HepG2 (cell line): ENCODE measurements around the gene CRADD. TPM values are rescaled to one million over a fixed set of nuclear protein-coding genes. Genes with fewer than 3 reads are reported as not detected.
A peak's percentile ranks its signal among the peaks of the same experiment; 100 is the strongest.

Source experiments
- ATAC-seq: fragments of 200-7000 bp; cut with Tn5 transposase; 3 replicates; pipeline ENCODE4 v1.9.1; 2020; ENCODE audit warnings: mild to moderate bottlenecking, moderate library complexity
- BruUV-seq: library from RNA; stranded (reverse); fragments of 400-500 nt; replicated peaks from 2 replicates; lab custom pipeline; 2021; lab: Mats Ljungman, UMichigan
- CTCF ChIA-PET: fragments of 300-600 bp; formaldehyde crosslinking; extraction: SDS; loops from one replicate; lab custom pipeline; 2021; ENCODE audit warnings: low total read pairs, inconsistent platforms, low intra/inter-chr PET ratio; lab: Yijun Ruan, JAX
- POLR2A ChIA-PET: fragments of 350-600 bp; sonication (Branson Sonifier 250); formaldehyde crosslinking; loops from one replicate; lab custom pipeline; 2020; ENCODE audit warnings: antibody characterized with exemption, inconsistent platforms; lab: Yijun Ruan, JAX
- DNase-seq: peaks from one replicate; pipeline ENCODE4 v3.0.0-alpha.2; 2015; ENCODE audit warnings: low spot score
- FAIRE-seq: peaks from 3 replicates; lab custom pipeline; 2011; peaks lifted over from hg19 to GRCh38; lab: Jason Lieb, UNC
- H2AFZ ChIP-seq: one replicate; pipeline ENCODE4 v1.6.1; 2011; ENCODE audit warnings: low read length, inconsistent platforms
- H3K27ac ChIP-seq: fragments of 300-600 bp; 3 replicates; pipeline ENCODE4 v1.8.0; 2011; ENCODE audit warnings: mixed run types, mild to moderate bottlenecking, mixed read lengths, low read length, inconsistent platforms; ENCODE audit not compliant: insufficient read depth; ENCODE audit errors: extremely low read length
- H3K27me3 ChIP-seq, 2 experiments: fragments of 200-600 bp in 1 of 2; 2 replicates in 1 of 2; 3 replicates in 1 of 2; pipeline versions ENCODE4 v1.6.0 to v1.8.0; 2011; ENCODE audit warnings: low read length in 2 of 2, mild to moderate bottlenecking in 2 of 2, moderate library complexity in 2 of 2, inconsistent platforms in 1 of 2; ENCODE audit not compliant: insufficient read depth in 2 of 2, control insufficient read depth in 1 of 2
- H3K36me3 ChIP-seq, 2 experiments: fragments of 200-600 bp in 1 of 2; replicated peaks in 1 of 2; 2 replicates in 1 of 2; 3 replicates in 1 of 2; pipeline versions ENCODE4 v1.5.1 to v1.8.0; 2011; ENCODE audit warnings: low read length in 2 of 2, inconsistent platforms in 1 of 2; ENCODE audit not compliant: insufficient read depth in 2 of 2, control insufficient read depth in 1 of 2
- H3K4me1 ChIP-seq: 2 replicates; pipeline ENCODE4 v1.5.1; 2012; ENCODE audit warnings: low read length, inconsistent platforms; ENCODE audit not compliant: insufficient read depth
- H3K4me2 ChIP-seq: 2 replicates; pipeline ENCODE4 v1.6.0; 2011; ENCODE audit warnings: low read depth, low read length, inconsistent platforms
- H3K4me3 ChIP-seq, 3 experiments: fragments of 200-600 bp in 1 of 3; sonication (generic), shearing (Covaris generic) in 1 of 3; replicated peaks in 1 of 3; 2 replicates each; pipeline ENCODE4 v1.5.1; 2011 to 2016; ENCODE audit warnings: low read length in 3 of 3, inconsistent platforms in 2 of 3, low read depth in 2 of 3, mild to moderate bottlenecking in 2 of 3, control low read depth in 1 of 3, mixed read lengths in 1 of 3; ENCODE audit not compliant: insufficient read depth in 1 of 3
- H3K79me2 ChIP-seq: one replicate; pipeline ENCODE4 v1.6.1; 2011; ENCODE audit warnings: low read length, inconsistent platforms; ENCODE audit not compliant: insufficient read depth
- H3K9ac ChIP-seq: 2 replicates; pipeline ENCODE4 v1.6.0; 2011; ENCODE audit warnings: mild to moderate bottlenecking, low read depth, low read length, inconsistent platforms; ENCODE audit not compliant: insufficient read depth
- H3K9me3 ChIP-seq: 2 replicates; pipeline ENCODE4 v1.5.1; 2012; ENCODE audit warnings: mild to moderate bottlenecking, low read length
- H4K20me1 ChIP-seq: 2 replicates; pipeline ENCODE4 v1.6.0; 2011; ENCODE audit warnings: inconsistent platforms, mild to moderate bottlenecking, low read length, moderate library complexity; ENCODE audit not compliant: insufficient read depth
- CEBPZ ChIP-seq: IDR thresholded peaks from 2 replicates; pipeline ENCODE4 v1.6.1; 2012; ENCODE audit warnings: low read length, improper control_type of control experiment
- EZH2 ChIP-seq: conservative IDR thresholded peaks from 2 replicates; pipeline ENCODE4 v1.6.1; 2012; ENCODE audit warnings: mild to moderate bottlenecking, low read depth, low read length, moderate library complexity
- MAFK ChIP-seq, 2 experiments: IDR thresholded peaks in 1 of 2; conservative IDR thresholded peaks in 1 of 2; 2 replicates each; pipeline ENCODE4 v1.6.1; 2011; ENCODE audit warnings: improper control_type of control experiment in 2 of 2, low read length in 2 of 2
- NCOA5 ChIP-seq: sonication (generic); formaldehyde crosslinking; IDR thresholded peaks from 2 replicates; pipeline ENCODE4 v1.4.0; 2020; ENCODE audit warnings: missing genetic modification reagents
- POGK ChIP-seq: sonication (generic); formaldehyde crosslinking; conservative IDR thresholded peaks from 2 replicates; pipeline ENCODE4 v1.8.0; 2022; ENCODE audit warnings: mild to moderate bottlenecking, moderate library complexity, missing genetic modification reagents
- RBFOX2 ChIP-seq: fragments of 200-400 bp; formaldehyde crosslinking; IDR thresholded peaks from 2 replicates; pipeline ENCODE4 v1.6.1; 2017; ENCODE audit warnings: low read depth, mild to moderate bottlenecking, low read length
- SALL2 ChIP-seq: sonication (generic); formaldehyde crosslinking; IDR thresholded peaks from 2 replicates; pipeline ENCODE4 v1.8.1; 2023; ENCODE audit warnings: mild to moderate bottlenecking, missing genetic modification reagents, inconsistent platforms
- ZFY ChIP-seq: sonication (generic); formaldehyde crosslinking; IDR thresholded peaks from 2 replicates; pipeline ENCODE4 v1.4.0; 2020; ENCODE audit warnings: missing genetic modification reagents
- ZNF136 ChIP-seq: sonication (generic); formaldehyde crosslinking; IDR thresholded peaks from 2 replicates; pipeline ENCODE4 v1.8.1; 2022; ENCODE audit warnings: low read depth, mild to moderate bottlenecking, moderate library complexity, missing genetic modification reagents
- ZNF276 ChIP-seq: sonication (generic); formaldehyde crosslinking; IDR thresholded peaks from 2 replicates; pipeline ENCODE4 v1.4.0; 2020; ENCODE audit warnings: mild to moderate bottlenecking, low read depth, missing genetic modification reagents
- ZNF7 ChIP-seq: IDR thresholded peaks from 2 replicates; pipeline ENCODE4 v1.6.1; 2016; ENCODE audit warnings: missing biosample characterization, missing genetic modification reagents
- WGBS: methylation state at CpG from one replicate; pipeline ENCODE4 v1.1.6; 2017; ENCODE audit warnings: low lambda C conversion rate; 5-methylcytosine and 5-hydroxymethylcytosine counted together
- in situ Hi-C: cut with HindIII; loops from 2 replicates; pipeline ENCODE4 v1.10.0; 2017; ENCODE audit warnings: low pct_unique_long_range_greater_than_20kb; ENCODE audit not compliant: extremely low pct_ligation_motif_present
- intact Hi-C: fragments of 100-400 bp; cut with micrococcal nuclease; formaldehyde crosslinking; loops from one replicate; pipeline ENCODE4 v1.10.0; 2022; ENCODE audit not compliant: unreplicated experiment
- polyA plus RNA-seq, 8 experiments: library from polyadenylated mRNA; depleted of rRNA in 3 of 8; stranded (reverse) in 7 of 8; unstranded in 1 of 8; fragments of >200 nt; fragmentation: Illumina TruSeq in 4 of 8; extraction: Trizol in 4 of 8; gene quantifications; 2 replicates each; pipeline versions ENCODE4 v1.2.1 to v1.2.3, GENCODE V29; 2011 to 2016; ENCODE audit warnings: low read depth in 4 of 8, missing spikeins in 1 of 8, mixed read lengths in 1 of 8; ENCODE audit not compliant: insufficient read depth in 1 of 8
- total RNA-seq, 5 experiments: library from RNA; depleted of rRNA; stranded (reverse); fragments of >200 nt; fragmentation: Illumina TruSeq; extraction: Trizol; gene quantifications; 2 replicates each; pipeline ENCODE4 v1.2.3, GENCODE V29; 2016; ENCODE audit warnings: low read depth in 1 of 5

The CRADD gene
- total and polyA plus RNA-seq, 2 of the 13 experiments (the other 11 are each of a cell fraction or from before 2014, with no cell fraction given): 12.4 to 18.8 TPM

GRCh38 chr12:93682846-93683261 lies 5.7 kb downstream of the CRADD start:
- H3K9me3 ChIP-seq: no peaks in the 10 kb centered on the region
- H3K79me2 ChIP-seq: no peaks in the 10 kb centered on the region
- intact Hi-C loops (no loop called here), in situ Hi-C loops (no loop called here)
- no TSS peak for BruUV-seq
- no peak overlapping the region for H3K4me2 ChIP-seq
- ATAC-seq (peak; percentile 42; the same call in 2 of the 3 replicates), FAIRE-seq (no peak), DNase-seq (peak; percentile 28)
- no peaks in the 10 kb centered on the region; a peak in 1 of 5 replicates for H3K27me3 ChIP-seq
- CTCF ChIA-PET: no interaction called here
- H3K9ac ChIP-seq: no peak overlapping the region
- POLR2A ChIA-PET: no interaction called here
- 86% methylated on average over 5 of the region's 5 CpGs for WGBS
- no peaks in the 10 kb centered on the region for H4K20me1 ChIP-seq
- no peak for TF ChIP-seq EZH2
- no peak for TF ChIP-seq POGK (CRISPR knock-in tag)
- no peak for TF ChIP-seq ZNF7 (CRISPR knock-in tag)
- no peak for TF ChIP-seq ZNF276 (CRISPR knock-in tag)
- H3K36me3 ChIP-seq: no peaks in the 10 kb centered on the region
- peaks cover 19% of the 10 kb centered on the region for H3K4me1 ChIP-seq
- H2AFZ ChIP-seq: no peak overlapping the region
- H3K4me3 ChIP-seq: no peak overlapping the region
- H3K27ac ChIP-seq: no peak overlapping the region

- no peak for FAIRE-seq
- Histone ChIP-seq H3K4me2 (no peak overlapping the region), H3K79me2 (no peaks in the 10 kb centered on the region)
- TF ChIP-seq ZFY (CRISPR knock-in tag) (no peak), SALL2 (no peak), MAFK (conservative IDR thresholded peaks at IDR 0.05 in 1 of 2, IDR thresholded peaks at IDR 0.05 in 1 of 2; ENCODE audit: low read length in 2 of 2) (no peak), RBFOX2 (no peak), NCOA5 (CRISPR knock-in tag) (no peak), CEBPZ (no peak), ZNF136 (CRISPR knock-in tag) (no peak)
- TF ChIP-seq, all 625 proteins: peak for 0
- Histone ChIP-seq H3K9me3 (no peaks in the 10 kb centered on the region), H3K27ac (no peak overlapping the region), H3K4me3 (no peak overlapping the region), H3K9ac (no peak overlapping the region), H3K27me3 (no peaks in the 10 kb centered on the region), H4K20me1 (no peaks in the 10 kb centered on the region), H2AFZ (no peak overlapping the region), H3K36me3 (no peaks in the 10 kb centered on the region), H3K4me1 (peaks cover 14% of the 10 kb centered on the region)
- ChIA-PET POLR2A (no interaction called here), CTCF (no interaction called here)
- WGBS: 96% methylated on average over 5 of the region's 5 CpGs
- in situ Hi-C loops: no loop called here
- no peak; the same call in 2 of the 3 replicates for ATAC-seq
- intact Hi-C loops: no loop called here
- DNase-seq: no peak
- BruUV-seq: no TSS peak
Observed at GRCh38 chr12:93683410-93683809, 6.2 kb downstream of the CRADD start.
